Glomerular visceral epithelial cell (primary cell): Measurements from ENCODE around the gene RNF113B.
A peak's percentile ranks its signal among the peaks of the same experiment; 100 is the strongest.

ENCODE experiments used
- DNase-seq: peaks from one replicate; pipeline ENCODE4 v3.0.0-alpha.2; 2016; ENCODE audit errors: extremely low spot score

Gene RNF113B

DNA sequence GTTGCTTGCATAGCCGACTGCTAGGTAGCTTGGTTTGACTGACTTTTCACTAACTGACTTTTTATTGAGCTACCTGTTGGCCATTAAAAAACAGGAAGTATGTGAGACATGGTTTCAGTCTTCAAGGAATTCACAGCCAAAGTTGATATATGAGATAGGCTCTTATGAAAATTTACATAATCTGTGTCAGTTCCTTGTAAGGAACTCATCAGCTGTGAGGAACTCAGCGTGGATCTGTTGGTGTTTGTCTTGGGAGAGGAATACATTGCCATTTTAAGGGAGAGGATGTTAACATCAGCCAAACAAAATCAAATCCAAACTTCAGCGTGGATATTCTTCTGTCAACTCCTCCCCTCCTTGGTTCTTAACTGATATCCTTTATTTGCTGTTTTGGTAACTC lies 2.0 kb downstream of the RNF113B start:
- DNase-seq = peak; percentile 40

GRCh38 chr13:98174307-98174706 lies 2.8 kb downstream of the RNF113B start:
- no peak for DNase-seq

DNA sequence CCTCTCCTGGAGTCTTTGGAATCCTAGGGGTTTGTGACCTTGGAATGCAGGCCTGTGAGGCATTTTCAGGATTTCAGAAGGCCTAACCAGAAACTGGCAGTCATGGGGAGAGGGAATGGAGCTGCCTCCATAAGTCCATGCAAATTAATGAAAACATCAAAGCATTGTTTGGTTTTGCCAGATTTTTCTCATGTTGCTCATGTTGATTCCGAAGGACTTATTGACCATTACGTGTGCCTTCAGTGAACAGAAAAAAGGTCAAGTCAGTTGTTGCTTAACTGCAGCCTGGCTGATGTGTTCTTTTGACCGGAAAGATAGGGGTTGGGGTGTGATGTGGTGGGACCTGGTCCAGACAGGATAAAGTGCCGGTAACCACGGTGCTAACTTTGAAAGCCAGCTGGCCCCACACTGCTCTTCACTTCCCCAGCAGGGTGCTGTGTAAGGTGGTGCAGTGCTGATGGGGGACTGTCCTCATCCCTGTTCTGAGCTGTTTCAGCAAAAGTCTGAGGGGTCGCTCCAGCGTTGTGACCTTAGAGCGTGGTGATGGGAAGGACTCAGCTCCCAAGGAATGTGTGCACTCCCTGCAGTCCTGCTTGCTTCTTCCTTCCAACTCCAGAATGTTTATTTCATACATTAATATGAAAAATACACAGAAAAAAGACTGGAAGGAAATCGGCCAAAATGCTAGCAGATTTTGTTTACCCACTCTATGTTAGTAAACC lies 3.5 kb downstream of the RNF113B start:
- peak; percentile 88 for DNase-seq

DNA sequence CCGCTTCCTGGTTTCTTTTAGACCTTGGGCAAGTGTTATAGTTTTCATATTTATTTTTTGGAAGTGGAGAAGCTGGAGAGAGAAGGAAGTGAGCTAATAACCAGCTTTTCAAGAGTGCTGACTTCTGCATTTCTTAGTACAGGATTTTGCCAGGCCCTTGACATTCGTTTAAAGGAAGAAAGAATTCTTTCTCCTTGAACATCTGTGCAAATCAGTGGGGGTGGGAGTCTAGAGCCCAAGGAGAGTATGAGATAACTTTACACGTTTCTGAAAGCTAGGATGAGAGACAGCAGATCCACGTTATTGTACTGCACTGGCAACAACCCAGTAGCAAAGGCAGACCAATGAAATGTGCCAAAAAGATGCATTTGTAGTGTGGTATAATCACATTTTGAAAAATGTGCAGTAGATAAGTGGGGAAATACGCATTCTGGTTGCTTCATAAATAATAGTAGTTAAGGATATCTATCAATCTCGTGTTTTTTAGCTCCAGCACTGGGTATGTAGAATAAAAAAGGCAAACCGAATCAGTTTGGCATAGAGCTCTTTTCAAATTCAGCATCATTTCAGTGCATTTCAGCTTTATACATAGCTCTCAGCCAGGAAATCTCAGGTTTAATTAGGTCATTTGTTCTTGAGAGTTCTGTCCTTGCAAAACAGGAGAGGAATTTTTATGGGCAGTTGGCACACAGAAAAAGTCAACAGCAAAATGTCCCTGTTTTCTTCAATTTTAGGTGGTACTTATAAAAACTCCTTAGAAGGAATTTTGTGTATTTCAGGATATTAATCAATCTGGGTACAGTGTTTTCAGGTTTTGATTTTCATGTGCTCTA lies 4.3 kb downstream of the RNF113B start:
- no peak for DNase-seq

DNA sequence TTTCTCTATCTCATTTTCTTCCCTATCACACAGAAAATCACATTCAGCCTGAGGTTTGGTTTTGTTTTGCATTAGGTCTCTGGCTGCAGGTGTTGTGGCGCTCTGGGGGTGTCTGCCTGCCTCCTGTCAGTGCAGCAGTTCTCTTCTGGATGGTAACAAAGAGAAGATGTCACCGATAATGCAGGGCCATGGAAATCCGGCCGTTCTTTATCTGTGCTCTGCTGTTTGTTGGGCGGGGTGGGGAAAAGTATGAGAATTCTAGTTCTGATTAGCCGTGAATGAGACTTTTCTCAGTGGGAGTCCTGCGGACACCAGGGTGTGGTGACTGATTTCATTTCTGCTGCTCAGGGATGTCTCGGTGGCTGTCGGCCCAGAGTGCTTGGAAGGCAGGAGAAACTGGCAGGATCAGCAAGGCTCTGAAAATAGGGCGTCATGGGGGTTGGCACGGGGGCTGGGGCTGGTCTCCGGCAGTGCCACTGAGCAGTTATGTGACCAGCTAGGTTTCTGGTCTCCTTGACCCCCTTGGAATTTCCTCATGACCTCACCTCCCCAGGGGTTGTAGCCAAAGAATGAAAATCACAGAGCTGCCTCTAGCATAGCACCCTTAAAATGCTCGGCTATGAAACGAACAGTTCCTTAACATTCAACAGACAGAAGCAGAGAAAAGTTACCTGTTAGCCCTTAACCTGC lies 5.0 kb downstream of the RNF113B start:
- DNase-seq = peak; percentile 78

DNA sequence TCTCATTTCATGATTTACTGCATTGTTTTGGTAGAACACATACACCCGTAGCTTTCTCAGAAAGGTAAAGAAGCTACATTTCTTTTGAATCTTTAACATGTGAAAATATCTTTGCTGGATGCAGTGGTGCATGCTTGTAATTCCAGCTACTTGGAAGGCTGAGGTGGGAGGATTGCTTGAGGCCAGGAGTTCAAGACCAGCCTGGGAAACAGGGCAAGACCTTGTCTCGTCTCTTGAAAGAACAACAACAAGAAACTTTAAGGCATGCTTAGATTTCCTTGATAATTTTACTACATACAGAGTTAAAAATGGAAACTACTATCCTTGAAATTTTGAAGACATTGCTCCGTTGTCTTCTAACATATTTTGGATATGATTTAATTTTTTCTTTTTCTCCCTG lies 7.7 kb downstream of the RNF113B start:
- DNase-seq = no peak

DNA sequence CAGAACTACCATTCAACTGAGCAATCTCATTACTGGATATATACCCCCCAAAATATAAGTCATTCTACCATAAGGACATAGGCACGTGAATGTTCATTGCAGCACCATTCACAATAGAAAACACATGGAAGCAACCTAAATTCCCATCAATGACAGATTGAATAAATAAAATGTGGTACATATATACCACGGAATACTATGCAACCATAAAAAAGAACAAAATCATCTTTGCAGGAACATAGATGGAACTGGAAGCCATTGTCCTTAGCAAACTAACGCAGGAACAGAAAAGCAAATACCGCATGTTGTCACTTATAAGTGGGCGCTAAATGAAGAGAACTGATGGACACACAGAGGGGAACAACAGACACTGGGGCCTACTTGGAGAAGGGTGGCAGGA lies 14.1 kb downstream of the RNF113B start:
- no peak for DNase-seq

- DNase-seq = no peak
These were observed 18.7 kb downstream of the RNF113B start for GRCh38 chr13:98158172-98158899.

DNA sequence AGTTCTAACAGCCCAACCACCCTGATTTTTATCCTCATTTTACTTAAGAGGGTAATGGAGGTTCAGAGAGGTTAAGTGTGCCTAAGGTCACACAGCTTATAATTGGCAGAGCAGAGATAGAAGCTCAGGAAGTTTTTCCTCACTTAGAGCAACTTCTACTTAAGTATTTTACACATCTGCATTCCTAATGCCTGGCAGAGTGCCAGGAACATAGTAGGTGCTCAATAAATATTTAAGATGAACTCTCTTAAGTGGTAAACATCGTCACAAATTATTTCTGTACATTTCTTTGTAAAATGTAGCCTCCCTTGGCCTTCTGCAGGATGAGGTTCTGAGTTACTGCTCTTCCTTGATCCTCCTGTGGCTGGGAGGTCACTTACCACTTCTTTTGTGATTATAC lies 19.5 kb downstream of the RNF113B start:
- no peak for DNase-seq

- DNase-seq = no peak
These were observed 19.9 kb downstream of the RNF113B start for GRCh38 chr13:98157188-98157587.

DNA sequence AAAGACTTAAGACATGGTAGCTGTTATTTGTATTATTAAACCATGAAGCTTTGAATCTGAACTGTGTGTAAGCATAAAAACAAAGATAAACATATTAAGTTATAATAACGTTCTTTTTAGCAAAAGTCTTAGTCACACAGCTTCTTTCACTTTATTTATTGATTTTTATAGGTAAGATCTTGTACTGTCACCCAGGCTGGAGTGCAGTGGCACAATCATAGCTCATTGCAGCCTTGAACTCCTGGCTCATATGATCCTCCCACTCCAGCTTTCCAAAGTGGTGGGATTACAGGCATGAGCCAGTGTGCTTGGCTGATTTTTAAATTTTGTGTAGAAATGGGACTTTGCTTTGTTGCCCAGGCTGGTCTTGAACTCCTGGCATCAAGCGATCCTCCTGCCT lies 20.8 kb downstream of the RNF113B start:
- DNase-seq = no peak

- DNase-seq = peak; percentile 69
These were observed 21.5 kb downstream of the RNF113B start for GRCh38 chr13:98155475-98156109.

DNA sequence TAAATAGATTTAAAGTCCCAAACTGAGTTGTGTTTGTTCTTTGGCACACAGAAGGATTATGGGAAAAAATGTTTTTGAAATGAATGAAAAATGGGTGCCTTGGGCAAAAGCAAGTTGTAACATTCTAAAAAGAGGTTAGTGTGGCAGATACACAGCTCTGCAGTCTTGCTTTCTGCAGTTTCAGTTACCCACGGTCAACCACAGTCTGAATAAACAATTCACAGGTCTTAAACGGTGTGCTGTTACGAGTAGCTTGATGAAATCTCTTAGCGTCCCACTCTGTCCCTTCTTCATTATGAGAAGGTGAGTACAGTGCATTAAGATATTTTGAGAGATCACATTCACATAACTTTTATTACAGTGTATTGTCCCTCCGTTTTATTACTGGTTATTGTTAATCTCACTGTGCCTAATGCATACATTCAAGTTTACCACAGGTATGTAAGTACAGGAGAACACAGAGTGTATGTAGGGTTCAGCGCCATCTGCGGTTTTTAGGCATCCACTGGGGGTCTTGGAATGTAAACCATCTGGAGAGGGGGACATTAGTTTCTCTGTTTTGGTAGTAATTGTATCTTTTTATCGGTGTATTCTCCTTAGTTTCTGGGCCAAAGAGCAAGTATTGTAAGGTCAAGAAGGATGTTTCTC lies 26.1 kb downstream of the RNF113B start:
- no peak for DNase-seq

DNA sequence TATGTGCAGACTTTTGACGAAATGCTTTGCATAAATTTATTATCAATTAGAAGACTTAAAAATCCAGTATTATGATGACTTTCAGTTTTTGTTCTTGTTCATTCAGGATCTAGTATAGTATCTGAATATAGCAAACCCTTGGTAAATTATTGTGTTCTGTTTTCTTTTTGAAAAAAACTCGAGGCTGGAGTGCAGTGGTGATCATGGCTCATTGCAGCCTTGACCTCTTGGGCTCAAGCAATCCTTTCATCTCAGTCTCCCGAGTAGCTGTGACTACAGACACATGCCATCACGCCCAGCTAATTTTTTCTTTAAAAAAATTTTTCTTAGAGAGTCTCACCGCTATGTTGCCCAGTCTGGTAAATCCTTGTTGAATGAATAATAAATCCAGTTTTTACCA lies 29.5 kb downstream of the RNF113B start:
- DNase-seq = peak; percentile 39

GRCh38 chr13:98144801-98145350 lies 32.2 kb downstream of the RNF113B start:
- DNase-seq = peak; percentile 62

GRCh38 chr13:98144027-98144741 lies 32.9 kb downstream of the RNF113B start:
- DNase-seq = peak; percentile 24

DNA sequence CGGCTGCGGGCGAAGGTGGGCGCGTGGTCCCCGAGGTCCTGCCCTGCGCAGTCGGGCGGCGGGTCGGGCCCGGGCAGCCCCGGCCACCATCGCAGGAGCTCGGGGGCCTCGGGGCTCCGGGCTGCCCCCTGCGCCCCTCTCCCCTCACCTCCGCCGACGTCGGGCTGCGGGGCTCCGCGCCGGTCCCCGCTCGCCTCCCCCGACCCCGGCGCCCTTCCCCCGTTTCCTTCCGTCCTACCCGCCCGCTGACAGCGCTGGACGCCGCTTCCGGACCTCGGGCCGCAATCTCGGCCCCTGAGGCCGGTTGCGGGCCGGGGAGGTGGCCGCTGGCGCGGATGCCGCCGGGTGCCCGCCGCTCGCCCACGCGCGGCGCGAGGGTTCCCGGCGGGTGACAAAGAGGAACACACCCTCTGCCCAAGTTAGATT lies 33.5 kb downstream of the RNF113B start:
- DNase-seq = peak; percentile 25

GRCh38 chr13:98143157-98143553 lies 33.9 kb downstream of the RNF113B start:
- DNase-seq = no peak

- DNase-seq = peak; percentile 88
These were observed 34.5 kb downstream of the RNF113B start, which contains the start of gene FARP1 for GRCh38 chr13:98142380-98143156. TSS of gene FARP1 (plus strand) at chr13:98143094. CDS start at chr13:98213243, 70,149 bp downstream.
